ENCODE results near the gene C10orf62.

C10orf62 gene, protein sequence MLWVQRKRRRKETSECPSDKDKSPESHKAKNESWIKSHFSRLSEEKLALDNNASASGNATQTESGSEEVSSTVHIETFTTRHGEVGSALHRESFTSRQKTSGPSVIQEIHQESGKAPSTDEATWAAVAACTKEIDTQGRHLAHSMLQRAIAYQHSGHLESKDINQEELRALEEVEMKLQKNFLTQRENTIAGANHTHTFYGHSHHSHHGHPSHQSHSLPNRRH

DNA sequence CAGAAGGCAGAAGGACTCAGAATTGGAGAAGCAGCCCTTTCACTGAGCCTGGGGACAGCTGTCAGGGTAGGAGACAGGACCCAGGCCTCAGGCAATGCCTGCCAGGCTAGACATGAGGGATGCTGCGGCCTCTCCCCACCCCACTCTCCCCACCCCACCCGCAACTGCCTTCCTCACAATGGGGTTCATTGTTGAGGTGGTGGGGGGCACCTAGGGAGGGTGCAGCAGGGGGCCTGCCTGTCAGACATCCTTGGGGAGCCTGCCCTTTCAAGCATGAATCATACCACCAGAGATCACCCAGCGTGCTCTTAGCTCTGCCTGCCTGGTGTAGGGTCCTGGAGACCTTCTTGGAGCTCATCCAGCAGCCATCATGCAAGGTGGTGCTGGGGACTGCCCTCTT lies at the start of gene C10orf62:
Gene C10orf62 (plus strand): TSS at position 243 of the 400 bp plus-strand sequence. CDS start 177 bp downstream, outside the sequence.
- no peak for TF ChIP-seq GATA3 (IDR thresholded peaks at IDR 0.05; ENCODE audit: low read depth, low read length)
- no peak for TF ChIP-seq GATA2 (IDR thresholded peaks at IDR 0.05; ENCODE audit: low read depth, low read length)

DNA sequence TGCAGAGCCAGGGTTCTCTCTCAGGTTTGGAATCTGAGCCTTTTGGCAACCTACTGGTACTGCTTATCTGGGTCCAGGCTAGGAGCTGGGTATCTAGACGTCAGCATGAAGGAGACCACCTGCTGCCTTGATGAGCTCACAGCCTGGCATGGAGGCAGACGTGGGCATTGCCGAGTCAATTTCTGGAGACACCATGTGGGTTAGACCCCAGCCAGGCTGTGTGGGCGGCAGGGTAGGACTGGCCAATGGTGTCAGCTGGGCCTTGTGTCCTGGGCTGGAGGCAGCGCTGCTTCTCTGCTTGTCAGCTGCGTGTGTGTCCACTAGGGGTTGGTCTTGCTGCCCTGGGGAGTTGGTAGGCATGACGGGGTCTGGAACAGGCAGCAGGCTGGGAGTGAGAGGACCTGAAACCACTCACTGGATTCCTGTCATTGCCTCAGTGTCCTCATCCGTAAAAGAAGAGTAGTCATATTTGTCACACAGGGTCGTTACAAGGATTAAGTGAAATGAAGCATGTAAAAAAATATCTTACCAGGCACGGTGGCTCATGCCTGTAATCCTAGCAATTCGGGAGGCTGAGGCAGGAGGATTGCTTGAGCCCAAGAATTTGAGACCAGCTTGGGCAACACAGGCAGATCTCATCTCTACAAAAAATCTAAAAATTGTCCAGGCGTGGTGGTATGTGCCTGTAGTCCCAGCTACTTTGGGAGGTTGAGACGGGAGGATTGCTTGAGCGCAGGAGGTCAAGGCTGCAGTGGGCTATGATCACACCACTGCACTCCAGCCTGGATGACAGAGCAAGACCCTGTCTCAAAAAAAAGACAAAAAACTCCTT lies 48.6 kb upstream of the C10orf62 start:
- no peak for TF ChIP-seq GATA2 (IDR thresholded peaks at IDR 0.05; ENCODE audit: low read depth, low read length)
- TF ChIP-seq GATA3 (IDR thresholded peaks at IDR 0.05; ENCODE audit: low read depth, low read length), result no peak

DNA sequence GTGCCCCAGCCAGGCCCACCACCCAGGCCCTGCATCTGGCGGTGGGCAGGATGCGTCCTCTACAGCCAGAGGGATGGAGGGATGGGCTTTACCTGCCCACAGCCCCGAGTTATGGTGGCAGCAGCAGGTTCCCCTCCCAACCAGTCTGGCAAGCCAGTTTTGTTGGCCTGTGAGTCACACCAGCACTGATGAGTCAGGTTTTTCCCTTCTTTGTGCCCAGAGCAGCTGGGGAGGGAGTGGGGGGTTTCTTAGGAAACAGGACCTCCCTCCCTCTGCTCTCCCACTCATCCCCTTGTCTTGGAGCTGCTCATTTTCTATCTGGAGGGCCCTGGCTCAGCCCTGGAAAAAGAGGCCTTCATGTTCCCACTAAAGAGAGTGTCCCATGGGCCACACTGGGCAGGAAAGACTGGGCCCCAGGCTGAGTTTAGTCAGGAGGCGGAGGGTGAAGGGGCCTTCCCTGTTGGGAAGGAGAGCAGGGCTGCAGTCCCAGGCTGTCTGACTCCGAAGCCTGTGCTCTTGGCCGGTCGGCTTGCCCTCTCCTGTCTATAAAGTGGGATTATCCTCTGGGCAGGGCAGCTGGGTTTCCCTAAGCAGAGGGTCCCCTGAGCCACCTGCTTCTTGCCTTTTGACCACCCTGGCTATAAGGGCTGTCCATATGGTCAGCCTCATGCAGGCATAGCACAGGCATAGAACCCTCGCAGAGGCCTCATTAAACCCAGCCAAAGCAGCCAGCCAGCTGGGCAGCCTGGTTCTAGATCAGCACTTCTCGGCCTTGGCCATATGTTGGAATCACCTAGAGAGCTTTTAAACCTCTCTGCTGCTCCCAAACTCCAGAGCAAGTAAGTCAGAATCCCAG lies 47.1 kb upstream of the C10orf62 start:
- TF ChIP-seq GATA2 (IDR thresholded peaks at IDR 0.05; ENCODE audit: low read depth, low read length) (no peak), GATA3 (IDR thresholded peaks at IDR 0.05; ENCODE audit: low read depth, low read length) (no peak)

DNA sequence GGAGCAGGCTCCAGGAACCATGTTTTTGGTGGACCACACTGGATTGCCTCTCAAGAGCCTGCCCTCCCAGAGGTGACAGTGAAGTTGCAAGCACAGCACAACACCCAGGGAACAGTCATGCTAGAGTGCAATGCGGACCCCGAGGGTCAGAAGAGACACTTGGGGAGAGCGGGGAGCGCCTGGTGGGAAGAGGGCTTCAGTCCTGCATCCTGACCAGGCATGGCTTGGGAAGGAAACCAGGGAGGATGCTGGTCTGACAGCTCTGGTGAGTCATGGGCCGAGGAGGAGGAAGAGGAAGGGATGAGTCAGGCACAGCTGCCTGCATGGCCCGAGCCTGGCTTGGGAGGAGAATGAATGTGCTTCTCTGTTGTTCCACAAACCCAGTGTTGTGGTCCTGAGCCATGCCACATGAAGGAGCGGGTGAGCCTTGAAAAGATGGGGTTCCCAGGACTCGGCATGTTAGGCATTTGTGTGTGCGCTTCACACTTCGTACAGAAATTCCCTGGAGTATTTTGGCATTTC lies 46.4 kb upstream of the C10orf62 start:
- TF ChIP-seq GATA3 (IDR thresholded peaks at IDR 0.05; ENCODE audit: low read depth, low read length) (no peak), GATA2 (IDR thresholded peaks at IDR 0.05; ENCODE audit: low read depth, low read length) (no peak)

DNA sequence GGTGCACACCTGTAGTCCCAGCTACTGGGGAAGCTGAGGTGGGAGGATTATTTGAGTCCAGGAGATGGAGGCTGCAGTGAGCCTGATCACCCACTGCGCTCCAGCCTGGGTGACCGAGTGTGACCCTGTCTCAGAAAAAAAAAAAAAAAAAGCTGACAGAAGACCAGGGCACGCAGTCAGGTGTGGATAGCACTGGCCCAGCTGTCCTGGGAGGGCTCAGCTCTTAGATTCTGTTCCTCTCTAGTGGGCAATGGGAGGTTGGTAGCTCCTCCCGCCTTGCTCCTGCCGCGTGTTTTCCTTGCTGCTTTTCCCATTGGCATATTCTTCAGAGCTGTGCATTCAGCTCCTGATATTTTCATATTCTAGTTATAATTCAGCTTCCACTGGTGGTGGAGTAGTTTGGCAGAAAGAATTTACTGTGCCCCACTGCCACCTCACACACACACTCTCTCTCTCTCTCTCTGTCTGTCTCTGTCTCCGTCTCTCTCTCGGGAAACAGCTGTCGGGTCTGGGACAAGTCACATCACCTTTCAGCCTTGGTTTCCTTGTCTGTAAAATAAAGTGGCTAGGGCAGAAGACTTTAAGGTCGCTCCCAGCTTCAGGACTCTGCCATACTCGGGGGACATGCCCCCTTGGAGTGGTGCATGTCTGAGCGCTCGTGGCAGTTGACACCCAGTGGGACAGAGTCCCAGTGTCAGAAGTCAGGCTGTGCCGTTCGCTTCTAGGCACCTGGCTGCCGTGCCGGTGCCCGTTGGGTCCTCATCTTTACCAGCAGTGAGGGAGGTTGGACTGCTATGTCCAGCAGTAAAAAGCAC lies 42.9 kb upstream of the C10orf62 start:
- no peak for TF ChIP-seq GATA3 (IDR thresholded peaks at IDR 0.05; ENCODE audit: low read depth, low read length)
- TF ChIP-seq GATA2 (IDR thresholded peaks at IDR 0.05; ENCODE audit: low read depth, low read length), result no peak

DNA sequence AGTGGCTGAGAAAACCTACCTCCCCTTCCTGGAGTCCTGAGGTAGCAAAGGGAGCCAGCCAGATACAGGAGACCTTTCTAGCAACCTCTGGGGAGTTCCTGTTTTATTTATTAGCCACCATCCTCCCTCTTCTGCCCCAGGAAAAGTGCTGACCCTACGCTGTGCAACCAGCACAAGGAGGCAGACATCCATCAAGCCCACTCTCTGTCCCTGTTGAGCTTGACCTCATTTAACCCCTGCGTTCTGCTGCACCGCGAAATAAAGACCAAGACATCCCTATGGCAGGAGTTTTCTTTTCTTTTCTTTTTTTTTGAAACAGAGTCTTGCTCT lies 42.3 kb upstream of the C10orf62 start:
- TF ChIP-seq GATA3 (IDR thresholded peaks at IDR 0.05; ENCODE audit: low read depth, low read length), result no peak
- TF ChIP-seq GATA2 (IDR thresholded peaks at IDR 0.05; ENCODE audit: low read depth, low read length), result no peak

DNA sequence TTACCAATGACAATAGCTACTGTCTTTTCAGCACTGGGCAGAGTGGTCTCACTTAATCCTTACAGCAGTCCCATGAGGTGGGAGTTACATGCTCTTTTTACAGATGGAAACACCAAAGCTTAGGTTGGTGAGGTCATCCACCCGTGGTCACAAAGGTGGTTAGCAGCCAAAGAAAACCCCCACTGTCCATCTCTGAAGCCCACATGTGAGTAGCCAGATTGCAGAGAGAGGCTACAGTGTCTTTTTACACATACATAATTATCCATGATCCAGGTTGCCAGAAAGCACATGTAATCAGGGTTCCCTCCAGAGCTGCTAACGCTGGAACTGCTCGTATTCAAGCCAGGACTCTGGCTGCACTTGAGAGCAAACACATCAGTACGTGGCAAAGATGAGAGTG lies 41.6 kb upstream of the C10orf62 start:
- no peak for TF ChIP-seq GATA2 (IDR thresholded peaks at IDR 0.05; ENCODE audit: low read depth, low read length)
- TF ChIP-seq GATA3 (IDR thresholded peaks at IDR 0.05; ENCODE audit: low read depth, low read length), result no peak

DNA sequence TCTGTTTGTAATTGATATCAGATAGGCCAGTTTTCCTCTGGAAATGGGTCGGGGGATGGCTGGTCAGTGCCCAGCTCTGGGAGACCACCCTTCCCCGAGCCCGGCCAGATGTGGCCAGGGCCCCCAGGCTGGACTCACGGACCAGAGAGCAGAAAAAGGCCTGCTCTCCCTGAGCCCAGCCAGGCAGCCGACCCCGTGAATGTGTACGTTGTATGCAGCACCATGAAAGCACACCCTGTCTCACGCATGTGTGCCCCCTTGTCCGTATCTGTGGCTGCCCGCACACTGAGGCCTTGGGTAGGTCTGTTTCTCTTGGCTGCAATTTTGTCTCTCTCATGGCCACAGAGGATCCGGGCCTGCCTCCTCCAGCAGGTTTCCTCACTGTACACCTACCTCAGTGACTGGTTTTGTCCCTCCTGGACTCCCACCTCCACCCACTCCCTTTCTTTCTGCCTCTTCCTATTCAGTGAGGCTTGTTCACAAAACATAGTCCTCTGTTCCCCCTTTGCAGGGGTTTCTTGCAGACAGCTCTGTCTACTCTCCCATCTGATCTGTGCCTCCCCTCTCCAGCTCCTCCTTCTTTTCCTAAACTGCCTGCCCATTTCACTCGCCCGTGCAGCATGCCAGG lies 40.6 kb upstream of the C10orf62 start:
- TF ChIP-seq GATA3 (IDR thresholded peaks at IDR 0.05; ENCODE audit: low read depth, low read length) (no peak), GATA2 (IDR thresholded peaks at IDR 0.05; ENCODE audit: low read depth, low read length) (no peak)

DNA sequence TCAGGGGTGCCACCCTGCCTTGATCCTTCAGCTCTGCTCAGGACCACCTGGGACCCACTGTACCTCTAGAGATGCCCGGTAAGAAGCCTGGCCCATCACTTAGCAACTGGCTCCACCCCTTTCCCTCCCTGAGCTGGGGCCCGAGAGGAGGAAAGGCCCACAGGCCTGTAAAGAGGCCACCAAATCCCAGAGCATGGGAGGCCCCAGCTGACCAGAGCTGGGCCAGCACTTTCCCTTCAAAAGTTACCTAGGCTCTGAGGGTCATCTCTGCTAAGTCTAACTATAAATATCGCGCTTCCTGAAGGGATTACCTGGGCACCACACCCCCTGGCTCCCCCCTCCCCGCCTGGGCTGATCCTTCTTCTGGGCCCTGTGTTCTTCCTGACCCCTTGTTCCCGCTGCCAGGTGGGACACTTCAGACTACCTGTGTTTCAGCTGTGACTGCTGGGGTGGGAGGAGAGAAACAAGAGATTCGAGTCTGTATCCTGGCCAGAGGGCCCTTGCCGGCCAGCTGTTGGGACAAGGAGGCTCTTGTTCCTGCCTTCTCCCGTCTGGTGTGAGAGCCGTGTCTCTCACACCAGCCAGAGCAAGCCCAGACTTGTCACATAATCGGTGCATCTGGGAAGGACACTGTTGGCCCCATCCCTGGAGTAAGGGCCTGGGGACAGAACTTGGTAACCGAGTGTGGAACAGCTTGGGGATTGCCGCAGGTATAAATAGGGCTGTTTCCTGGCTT lies 39.8 kb upstream of the C10orf62 start:
- no peak for TF ChIP-seq GATA2 (IDR thresholded peaks at IDR 0.05; ENCODE audit: low read depth, low read length)
- no peak for TF ChIP-seq GATA3 (IDR thresholded peaks at IDR 0.05; ENCODE audit: low read depth, low read length)

DNA sequence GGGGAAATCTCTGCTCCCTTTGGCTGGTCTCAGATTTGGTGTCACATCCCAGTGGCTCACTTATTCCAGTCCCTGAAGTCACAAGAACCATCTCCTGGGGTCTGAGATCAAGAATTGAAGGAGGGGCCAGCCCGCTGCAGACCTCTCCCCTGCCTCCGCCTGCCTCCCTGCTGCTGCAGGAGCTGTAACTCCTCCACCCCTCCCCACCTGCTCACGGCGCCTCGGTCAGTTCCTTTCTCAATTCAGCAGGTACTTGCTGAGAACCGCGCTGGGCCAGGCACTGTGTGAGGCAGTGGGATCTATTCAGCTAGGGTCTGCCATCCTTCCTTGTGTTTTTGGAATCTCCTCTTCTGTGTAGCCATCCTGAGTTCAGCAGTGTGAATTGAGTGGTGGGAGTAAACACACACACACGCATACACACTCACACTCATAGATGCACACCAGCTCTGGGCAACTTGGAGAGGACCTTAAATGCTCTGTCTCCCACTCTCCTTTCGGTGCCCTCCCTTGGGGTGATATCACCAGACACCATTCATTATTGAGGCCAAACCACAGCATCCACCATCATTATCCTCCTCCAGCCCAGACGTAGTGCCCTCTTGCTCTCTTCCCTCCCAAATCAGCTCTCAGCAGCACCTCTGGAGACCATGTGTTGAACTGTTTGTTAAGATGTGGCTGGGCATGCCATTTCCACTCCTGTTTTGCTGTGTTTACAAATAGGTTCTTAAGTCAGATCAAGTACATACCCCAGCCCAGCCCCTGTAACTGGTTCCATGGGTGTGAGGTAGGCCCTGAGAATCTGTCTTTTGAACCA lies 39.0 kb upstream of the C10orf62 start:
- TF ChIP-seq GATA3 (IDR thresholded peaks at IDR 0.05; ENCODE audit: low read depth, low read length), result no peak
- TF ChIP-seq GATA2 (IDR thresholded peaks at IDR 0.05; ENCODE audit: low read depth, low read length), result no peak

DNA sequence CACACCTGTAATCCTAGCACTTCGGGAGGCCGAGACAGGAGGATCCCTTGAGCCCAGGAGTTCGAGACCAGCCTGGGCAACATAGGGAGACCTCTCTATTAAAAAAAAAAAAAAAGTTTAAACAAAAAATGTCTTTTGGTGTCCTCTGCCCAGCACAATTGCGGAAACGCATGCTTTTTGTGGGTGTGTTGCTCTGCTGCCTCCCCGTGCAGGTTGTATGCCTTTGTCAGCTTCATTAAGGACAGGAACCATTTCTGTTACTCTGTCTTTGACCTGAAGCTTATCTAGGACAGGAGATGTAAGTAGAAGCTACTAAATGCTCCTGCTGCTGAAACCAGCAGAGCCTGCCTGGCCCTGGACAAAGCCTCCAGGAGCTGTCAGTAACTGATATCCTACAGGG lies 38.2 kb upstream of the C10orf62 start:
- TF ChIP-seq GATA2 (IDR thresholded peaks at IDR 0.05; ENCODE audit: low read depth, low read length), result no peak
- no peak for TF ChIP-seq GATA3 (IDR thresholded peaks at IDR 0.05; ENCODE audit: low read depth, low read length)

Data from SH-SY5Y (cell line).